Activated CD8-positive, alpha-beta memory T cell treated with anti-CD3 and anti-CD28 coated beads, Interleukin-2, amount 10 ng/mL, durations not matched to agents 7 days and 5 days (primary cell): ENCODE results near the gene UTF1. TPM values are rescaled to one million over a fixed set of nuclear protein-coding genes. Genes with fewer than 3 reads are reported as not detected.

Experiments used
- ATAC-seq: fragments of 150-1000 bp; cut with Tn5 transposase; one replicate; pipeline ENCODE4 v1.10.0; 2021; ENCODE audit warnings: moderate library complexity
- CTCF ChIA-PET: fragments of 350-600 bp; sonication (Branson Sonifier 250); formaldehyde crosslinking; loops from one replicate; lab custom pipeline; 2021; ENCODE audit warnings: antibody characterized with exemption; lab: Charles Lee
- DNase-seq: peaks from one replicate; pipeline ENCODE4 v3.0.0-alpha.2; 2020
- H3K27ac Mint-ChIP-seq: one replicate; pipeline ENCODE4 v1.8.0; 2021; ENCODE audit warnings: mild to moderate bottlenecking, mixed read lengths
- H3K27me3 Mint-ChIP-seq: one replicate; pipeline ENCODE4 v1.8.0; 2021; ENCODE audit warnings: mixed read lengths
- H3K36me3 Mint-ChIP-seq: one replicate; pipeline ENCODE4 v1.8.0; 2021; ENCODE audit warnings: mild to moderate bottlenecking, mixed read lengths
- H3K4me1 Mint-ChIP-seq: one replicate; pipeline ENCODE4 v1.8.0; 2021; ENCODE audit warnings: mixed read lengths
- H3K4me3 Mint-ChIP-seq: one replicate; pipeline ENCODE4 v1.8.0; 2021; ENCODE audit warnings: mild to moderate bottlenecking, moderate library complexity, mixed read lengths
- H3K9me3 Mint-ChIP-seq: one replicate; pipeline ENCODE4 v1.8.0; 2022; ENCODE audit warnings: low read depth, mixed read lengths
- total RNA-seq, 2 experiments: library from RNA; stranded (reverse); gene quantifications; one replicate each; pipeline ENCODE4 v1.2.3, GENCODE V29; 2021

UTF1 gene
- total RNA-seq, 2 experiments from 2014 or later = not detected

DNA sequence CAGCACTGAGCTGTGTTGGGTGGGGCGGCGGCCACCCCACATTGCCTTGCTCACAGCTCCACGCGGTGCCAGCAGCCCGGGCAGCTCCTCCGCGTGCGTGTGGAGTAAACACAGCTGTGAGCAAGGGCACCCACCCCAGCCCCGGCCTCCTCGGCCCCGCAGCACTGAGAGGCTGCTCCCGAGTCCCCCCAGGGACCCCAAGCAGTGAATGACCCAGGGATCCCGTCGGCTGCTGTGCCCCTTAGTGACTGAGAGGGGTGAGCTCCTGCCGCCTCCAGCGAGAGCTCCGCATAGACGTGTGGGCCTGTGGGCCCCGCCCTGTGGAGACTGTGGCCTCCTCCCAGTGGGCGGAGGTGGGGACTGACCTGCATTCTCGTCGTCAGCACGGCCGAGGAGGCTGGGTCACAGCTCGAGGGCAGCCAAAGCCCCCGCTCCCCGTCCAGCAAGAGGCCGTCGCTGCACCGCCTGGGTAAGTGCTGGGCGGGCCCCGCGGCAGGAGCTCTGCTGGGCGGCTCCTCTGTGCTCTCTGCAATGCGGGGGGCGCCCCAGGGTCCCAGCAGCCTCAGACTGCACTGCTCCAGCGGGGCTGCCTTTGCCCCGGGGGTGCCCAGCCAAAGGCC lies 29.9 kb upstream of the UTF1 start:
- CTCF ChIA-PET = no interaction called here
- no peaks in the 10 kb centered on the region for H3K9me3 Mint-ChIP-seq
- H3K4me1 Mint-ChIP-seq = no peaks in the 10 kb centered on the region
- DNase-seq = no peak
- H3K27ac Mint-ChIP-seq = no peak overlapping the region
- no peaks in the 10 kb centered on the region for H3K27me3 Mint-ChIP-seq
- no peaks in the 10 kb centered on the region for H3K36me3 Mint-ChIP-seq
- no peak for ATAC-seq
- H3K4me3 Mint-ChIP-seq = no peak overlapping the region

DNA sequence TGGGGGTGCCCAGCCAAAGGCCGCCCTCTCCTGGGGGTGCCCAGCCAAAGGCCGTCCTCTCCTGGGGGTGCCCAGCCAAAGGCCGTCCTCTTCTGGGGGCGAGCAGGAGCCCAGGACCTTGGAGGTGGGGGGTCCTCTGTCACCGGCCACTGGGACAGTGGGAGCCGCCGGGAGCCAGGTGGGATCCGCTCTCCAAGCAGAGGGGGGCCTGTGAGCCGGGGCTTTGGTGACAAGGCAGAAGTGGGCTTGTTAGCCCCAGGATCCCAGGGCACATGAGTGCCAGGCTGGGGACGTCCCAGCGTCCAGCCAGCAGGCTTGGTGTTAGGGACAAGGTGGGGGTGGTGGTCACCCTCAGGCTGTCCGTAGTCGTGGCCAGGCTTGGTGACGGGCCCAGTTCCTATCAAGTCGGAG lies 29.4 kb upstream of the UTF1 start:
- H3K4me3 Mint-ChIP-seq = no peak overlapping the region
- CTCF ChIA-PET = no interaction called here
- H3K36me3 Mint-ChIP-seq = no peaks in the 10 kb centered on the region
- no peaks in the 10 kb centered on the region for H3K9me3 Mint-ChIP-seq
- no peak overlapping the region for H3K27ac Mint-ChIP-seq
- H3K27me3 Mint-ChIP-seq = no peaks in the 10 kb centered on the region
- ATAC-seq (no peak), DNase-seq (no peak)
- no peaks in the 10 kb centered on the region for H3K4me1 Mint-ChIP-seq

DNA sequence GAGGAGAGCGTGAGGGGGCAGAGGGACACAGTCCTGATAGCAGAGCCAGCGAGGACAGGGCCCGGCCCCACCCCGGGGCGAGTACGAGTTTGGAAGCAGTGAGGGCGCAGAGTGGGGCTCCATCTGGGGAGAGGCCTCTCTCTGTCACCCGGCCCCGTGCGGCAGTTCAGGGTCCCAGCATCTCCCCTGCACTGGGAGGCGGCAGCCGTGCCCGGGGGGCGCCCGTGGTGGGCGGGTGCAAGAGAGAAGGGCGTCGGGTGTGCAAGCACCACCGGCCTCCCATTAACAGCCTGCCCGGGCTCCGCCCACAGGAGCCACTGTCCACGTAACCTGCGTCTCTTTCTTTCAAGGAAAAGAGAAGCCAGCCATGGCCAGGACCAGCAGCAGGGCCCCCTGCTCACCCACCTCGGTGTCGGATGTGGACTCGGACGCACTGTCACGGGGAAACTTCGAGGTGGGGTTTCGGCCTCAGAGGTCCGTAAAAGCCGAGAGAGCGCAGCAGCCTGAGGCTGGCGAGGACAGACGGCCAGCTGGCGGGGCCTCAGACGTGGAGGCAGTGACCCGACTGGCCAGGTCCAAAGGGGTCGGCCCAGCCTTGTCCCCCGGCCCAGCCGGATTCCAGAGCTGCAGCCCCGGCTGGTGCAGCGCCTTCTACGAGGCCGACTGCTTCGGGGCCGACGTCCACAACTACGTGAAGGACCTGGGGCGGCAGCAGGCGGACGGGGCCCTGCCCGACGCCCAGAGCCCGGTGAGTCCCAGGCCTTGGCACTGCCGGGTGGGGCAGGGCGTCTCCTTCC lies 28.7 kb upstream of the UTF1 start:
- ATAC-seq = no peak
- no peaks in the 10 kb centered on the region for H3K36me3 Mint-ChIP-seq

DNA sequence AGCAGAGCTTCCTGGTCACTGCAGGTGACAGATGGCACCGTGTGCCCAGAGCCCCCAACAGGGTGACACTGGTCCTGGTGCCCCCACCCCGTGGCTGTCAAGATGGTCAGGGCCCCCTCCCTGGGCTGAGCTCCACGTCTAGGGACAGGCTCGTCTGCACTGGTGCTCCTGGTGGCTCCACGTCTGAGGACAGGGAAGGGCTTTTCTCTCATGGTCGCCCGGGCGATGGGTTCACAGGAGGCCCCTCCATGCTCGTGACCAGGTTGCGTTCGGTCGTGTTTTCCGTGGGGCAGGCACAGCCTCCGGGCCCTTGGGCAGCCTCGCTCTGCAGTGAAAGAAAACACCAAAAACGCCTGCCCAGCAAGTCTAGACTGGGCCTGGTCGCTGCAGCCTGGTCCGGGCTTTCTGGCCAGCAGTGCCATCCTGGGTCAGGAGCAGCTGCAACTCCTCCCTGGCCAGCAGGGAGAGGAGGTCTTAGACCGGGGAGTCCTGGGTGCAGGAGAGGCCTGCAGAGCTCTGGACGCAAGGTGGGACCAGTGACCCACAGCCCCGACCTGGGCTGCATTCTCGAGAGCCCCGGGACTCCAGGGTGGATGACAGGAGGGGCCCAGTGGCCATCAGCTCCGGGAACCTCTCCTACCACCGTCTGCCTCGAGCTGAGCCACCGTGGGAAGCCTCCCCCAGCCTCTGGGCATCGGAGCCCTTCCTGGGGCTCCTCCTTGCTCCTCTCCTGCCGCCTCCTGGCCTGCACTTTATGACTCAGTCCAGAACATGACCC lies 27.9 kb upstream of the UTF1 start:
- no peaks in the 10 kb centered on the region for H3K9me3 Mint-ChIP-seq
- H3K36me3 Mint-ChIP-seq = no peaks in the 10 kb centered on the region
- no peak overlapping the region for H3K4me3 Mint-ChIP-seq
- no peaks in the 10 kb centered on the region for H3K27me3 Mint-ChIP-seq
- DNase-seq (no peak), ATAC-seq (no peak)
- CTCF ChIA-PET = no interaction called here
- H3K4me1 Mint-ChIP-seq = no peaks in the 10 kb centered on the region
- H3K27ac Mint-ChIP-seq = no peak overlapping the region

More for the DNA sequence above, 28.7 kb upstream of the UTF1 start:
- H3K4me1 Mint-ChIP-seq = no peaks in the 10 kb centered on the region
- DNase-seq = no peak
- no peak overlapping the region for H3K27ac Mint-ChIP-seq
- no peak overlapping the region for H3K4me3 Mint-ChIP-seq
- no peaks in the 10 kb centered on the region for H3K27me3 Mint-ChIP-seq
- no peaks in the 10 kb centered on the region for H3K9me3 Mint-ChIP-seq
- CTCF ChIA-PET = no interaction called here

DNA sequence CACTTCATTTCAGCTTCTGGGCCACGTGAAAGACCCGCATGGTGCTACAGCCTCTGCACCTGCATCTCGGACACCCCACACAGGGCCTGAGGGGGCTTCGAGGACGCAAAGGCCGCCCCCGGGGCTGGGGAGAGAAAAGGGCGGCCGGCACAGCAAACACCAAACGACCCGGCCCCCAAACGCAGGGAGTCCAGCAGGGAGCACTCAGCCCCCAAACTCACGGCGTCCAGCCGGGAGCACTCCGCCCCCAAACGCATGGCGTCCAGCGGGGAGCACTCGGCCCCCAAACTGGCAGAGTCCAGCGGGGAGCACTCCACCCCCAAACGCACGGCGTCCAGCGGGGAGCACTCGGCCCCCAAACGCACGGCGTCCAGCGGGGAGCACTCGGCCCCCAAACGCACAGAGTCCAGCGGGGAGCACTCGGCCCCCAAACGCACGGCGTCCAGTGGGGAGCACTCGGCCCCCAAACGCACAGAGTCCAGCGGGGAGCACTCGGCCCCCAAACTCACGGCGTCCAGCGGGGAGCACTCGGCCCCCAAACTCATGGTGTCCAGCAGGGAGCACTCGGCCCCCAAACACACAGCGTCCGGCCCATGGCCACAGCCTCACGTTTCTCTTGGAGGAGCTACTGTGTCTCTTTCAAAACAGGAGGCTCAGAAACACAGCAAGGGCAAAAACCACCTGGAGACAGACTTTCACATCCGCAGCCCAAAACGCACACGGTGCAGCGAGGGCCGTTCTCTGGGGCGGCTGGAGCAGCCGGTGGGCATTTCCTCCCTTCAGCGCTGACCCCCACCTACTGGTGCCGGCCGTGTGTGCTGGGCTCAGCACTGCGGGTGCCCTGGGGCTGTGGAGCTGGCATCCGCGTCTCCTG lies 27.0 kb upstream of the UTF1 start:
- CTCF ChIA-PET = no interaction called here
- no peaks in the 10 kb centered on the region for H3K36me3 Mint-ChIP-seq
- H3K4me1 Mint-ChIP-seq = no peaks in the 10 kb centered on the region
- H3K27me3 Mint-ChIP-seq = no peaks in the 10 kb centered on the region
- no peak overlapping the region for H3K27ac Mint-ChIP-seq
- no peak overlapping the region for H3K4me3 Mint-ChIP-seq
- no peak for ATAC-seq
- DNase-seq = no peak
- H3K9me3 Mint-ChIP-seq = no peaks in the 10 kb centered on the region

DNA sequence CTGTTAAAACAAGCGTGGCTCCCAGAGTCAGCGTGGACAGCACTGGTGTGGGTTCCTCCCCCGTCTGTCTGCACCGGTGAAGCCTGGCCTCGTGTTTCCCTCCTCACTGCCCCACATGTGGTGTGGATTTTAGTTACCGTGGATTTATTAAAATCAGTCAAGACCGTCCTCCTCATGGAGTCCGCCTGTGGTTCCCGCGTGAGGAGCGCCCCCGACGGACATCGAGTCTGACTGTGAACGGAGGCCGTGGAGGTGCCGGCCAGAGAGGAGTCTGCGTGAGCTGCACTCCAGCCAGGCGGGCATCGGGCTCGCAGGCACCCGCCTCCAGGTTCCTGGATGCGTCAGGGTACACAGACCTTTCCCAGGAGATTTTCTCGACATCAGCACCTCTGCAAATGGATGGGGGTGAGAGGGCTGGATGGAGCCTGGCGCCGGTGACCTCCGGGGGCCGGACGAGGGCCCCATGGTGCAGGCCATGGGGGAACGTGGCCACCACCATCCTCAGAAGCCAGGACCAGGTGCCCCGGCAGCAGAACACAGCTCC lies 26.3 kb upstream of the UTF1 start:
- no peaks in the 10 kb centered on the region for H3K27me3 Mint-ChIP-seq
- ATAC-seq (no peak), DNase-seq (no peak)
- H3K9me3 Mint-ChIP-seq = no peaks in the 10 kb centered on the region
- CTCF ChIA-PET = no interaction called here
- H3K4me3 Mint-ChIP-seq = no peak overlapping the region
- no peak overlapping the region for H3K27ac Mint-ChIP-seq
- H3K4me1 Mint-ChIP-seq = no peaks in the 10 kb centered on the region
- H3K36me3 Mint-ChIP-seq = no peaks in the 10 kb centered on the region

DNA sequence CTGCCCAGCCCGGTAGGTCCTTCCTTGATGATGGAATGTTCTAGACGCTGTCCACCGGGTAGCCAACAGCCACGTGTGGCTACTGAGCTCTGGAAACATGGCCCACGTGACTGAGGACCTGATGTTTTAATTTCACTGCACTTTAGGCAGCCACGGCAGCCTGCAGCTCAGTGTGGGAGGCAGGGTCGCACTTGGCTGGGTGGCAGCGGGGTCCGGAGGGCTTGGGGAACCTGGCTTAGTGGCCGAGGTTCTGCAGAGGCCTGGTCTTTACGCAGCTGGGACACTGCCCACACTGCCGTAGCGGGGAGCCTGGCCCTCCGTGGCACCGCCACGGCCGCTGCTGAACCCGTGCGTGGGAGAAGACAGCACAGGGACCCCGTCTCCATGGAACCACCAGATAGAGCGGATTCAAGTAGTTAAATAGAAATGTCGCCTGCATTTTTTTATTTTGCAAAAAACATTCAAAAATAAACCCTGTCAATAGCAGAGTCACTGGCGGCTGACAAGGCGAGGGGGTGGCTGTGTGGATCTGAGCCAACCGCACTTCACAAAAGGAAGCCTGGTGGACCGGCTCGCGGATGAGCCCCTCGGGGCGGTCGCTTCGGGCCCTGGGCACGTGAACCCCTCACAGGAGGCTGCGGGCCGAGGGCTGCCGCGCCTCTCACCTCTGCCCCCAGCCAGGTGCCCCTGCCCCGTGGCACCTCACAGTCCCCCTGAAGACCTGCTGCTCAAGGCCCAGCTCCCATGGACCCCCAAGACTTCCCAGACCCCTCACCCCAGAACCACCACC lies 25.6 kb upstream of the UTF1 start:
- H3K36me3 Mint-ChIP-seq = no peaks in the 10 kb centered on the region
- H3K27me3 Mint-ChIP-seq = no peaks in the 10 kb centered on the region
- H3K27ac Mint-ChIP-seq = no peak overlapping the region
- CTCF ChIA-PET = no interaction called here
- no peaks in the 10 kb centered on the region for H3K9me3 Mint-ChIP-seq
- ATAC-seq (no peak), DNase-seq (no peak)
- no peak overlapping the region for H3K4me3 Mint-ChIP-seq
- no peaks in the 10 kb centered on the region for H3K4me1 Mint-ChIP-seq

DNA sequence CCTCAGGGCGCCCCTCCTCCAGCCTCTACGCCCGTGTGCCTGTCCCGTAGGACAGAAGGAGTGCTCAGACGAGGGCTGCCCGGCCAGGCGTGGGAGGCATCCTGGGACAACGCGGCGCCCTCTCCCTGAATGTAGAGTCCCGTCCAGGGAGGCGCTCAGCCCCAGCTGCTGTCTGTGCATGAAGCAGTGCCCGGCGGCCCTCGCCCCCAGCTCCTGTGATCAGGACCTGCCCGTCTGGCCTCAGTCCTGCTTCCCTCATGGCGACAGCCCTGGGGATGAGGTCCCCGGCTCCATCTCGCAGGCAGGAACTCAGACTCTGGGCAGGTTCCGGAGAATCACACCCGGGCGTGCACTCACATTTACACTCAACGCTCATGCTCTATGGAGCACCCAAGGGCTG lies 24.9 kb upstream of the UTF1 start:
- no peak for DNase-seq
- Mint-ChIP-seq H3K27me3 (no peaks in the 10 kb centered on the region), H3K4me1 (no peaks in the 10 kb centered on the region), H3K27ac (no peak overlapping the region), H3K9me3 (no peaks in the 10 kb centered on the region), H3K4me3 (no peak overlapping the region), H3K36me3 (no peaks in the 10 kb centered on the region)
- CTCF ChIA-PET = no interaction called here
- no peak for ATAC-seq

DNA sequence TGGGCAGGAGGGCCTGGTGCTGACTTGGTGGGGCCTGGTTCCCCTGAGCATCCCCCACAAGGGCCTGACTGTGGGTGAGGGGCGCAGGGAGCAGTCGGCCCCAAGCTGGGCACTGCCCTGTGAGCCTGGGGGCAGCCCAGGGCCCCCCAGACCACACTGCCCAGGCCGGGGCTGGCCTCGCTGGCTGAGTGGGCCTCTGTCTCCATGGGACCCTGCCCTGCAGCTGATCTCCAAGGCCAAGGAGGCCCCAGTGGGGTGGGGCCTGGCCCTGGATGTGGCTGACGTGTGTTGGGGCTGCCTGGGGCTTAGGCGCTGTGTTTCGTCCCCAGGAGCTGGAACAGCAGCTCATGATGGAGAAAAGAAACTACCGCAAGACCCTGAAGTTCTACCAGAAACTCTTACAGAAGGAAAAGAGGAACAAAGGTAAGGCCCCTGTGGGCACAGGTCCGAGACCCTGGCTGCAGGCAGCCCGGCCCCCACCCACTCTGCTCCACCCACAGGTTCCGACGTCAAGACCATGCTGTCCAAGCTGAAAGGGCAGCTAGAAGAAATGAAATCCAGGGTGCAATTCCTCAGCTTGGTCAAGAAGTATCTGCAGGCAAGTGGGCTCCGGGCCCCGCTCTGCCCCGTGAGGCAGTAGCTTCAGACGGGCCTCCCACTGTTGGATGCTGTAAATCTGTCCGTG lies 23.5 kb upstream of the UTF1 start:
- no peaks in the 10 kb centered on the region for H3K9me3 Mint-ChIP-seq
- no peaks in the 10 kb centered on the region for H3K27me3 Mint-ChIP-seq
- DNase-seq (no peak), ATAC-seq (no peak)
- CTCF ChIA-PET = no interaction called here
- H3K4me1 Mint-ChIP-seq = peaks cover 6% of the 10 kb centered on the region
- no peaks in the 10 kb centered on the region for H3K36me3 Mint-ChIP-seq
- no peak overlapping the region for H3K4me3 Mint-ChIP-seq
- no peak overlapping the region for H3K27ac Mint-ChIP-seq

DNA sequence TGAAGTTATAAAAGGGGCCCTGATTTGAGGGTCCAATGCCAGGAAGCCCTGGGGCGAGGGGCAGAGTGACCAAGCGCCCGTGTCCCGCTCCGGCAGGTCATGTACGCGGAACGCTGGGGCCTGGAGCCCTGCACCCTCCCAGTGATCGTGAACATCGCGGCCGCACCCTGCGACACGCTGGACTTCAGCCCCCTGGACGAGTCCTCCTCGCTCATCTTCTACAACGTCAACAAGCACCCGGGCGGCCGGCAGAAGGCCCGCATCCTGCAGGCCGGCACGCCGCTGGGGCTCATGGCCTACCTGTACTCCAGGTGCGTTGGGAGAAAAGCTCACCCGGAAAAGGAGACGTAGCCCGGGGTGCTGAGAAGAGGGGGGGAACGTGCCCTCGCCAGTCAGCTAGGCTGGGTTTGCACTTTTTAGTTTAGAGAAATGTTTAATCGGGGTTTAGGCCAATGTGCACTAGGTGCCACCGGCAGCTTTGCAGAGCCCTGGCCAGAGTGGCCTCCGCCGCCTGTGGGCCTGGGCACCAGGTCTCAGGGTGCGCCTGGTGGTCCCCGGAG lies 22.9 kb upstream of the UTF1 start:
- no peaks in the 10 kb centered on the region for H3K36me3 Mint-ChIP-seq
- ATAC-seq (no peak), DNase-seq (no peak)
- no peaks in the 10 kb centered on the region for H3K27me3 Mint-ChIP-seq
- CTCF ChIA-PET = no interaction called here
- H3K9me3 Mint-ChIP-seq = no peaks in the 10 kb centered on the region
- no peak overlapping the region for H3K4me3 Mint-ChIP-seq
- H3K4me1 Mint-ChIP-seq = peaks cover 6% of the 10 kb centered on the region
- H3K27ac Mint-ChIP-seq = no peak overlapping the region

DNA sequence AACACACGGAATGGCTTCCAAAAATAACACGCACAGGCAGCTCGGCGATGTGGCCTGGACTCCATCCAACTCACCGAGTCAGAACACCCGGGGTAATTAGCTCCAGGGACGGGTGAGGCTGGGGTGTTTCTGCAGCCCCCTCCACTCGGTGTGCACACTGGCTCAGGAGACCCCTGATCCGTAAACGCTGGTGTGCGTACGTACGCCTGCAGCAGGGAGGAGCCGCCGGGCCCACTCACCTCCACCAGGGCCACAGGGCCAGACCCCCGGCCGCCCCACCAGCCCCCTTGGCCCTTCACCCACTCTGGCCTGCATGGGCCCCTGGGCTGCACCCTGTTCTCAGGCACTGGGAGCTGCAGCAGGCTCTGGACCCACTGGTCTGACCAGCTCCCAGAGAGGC lies 22.4 kb upstream of the UTF1 start:
- no peak overlapping the region for H3K4me3 Mint-ChIP-seq

DNA sequence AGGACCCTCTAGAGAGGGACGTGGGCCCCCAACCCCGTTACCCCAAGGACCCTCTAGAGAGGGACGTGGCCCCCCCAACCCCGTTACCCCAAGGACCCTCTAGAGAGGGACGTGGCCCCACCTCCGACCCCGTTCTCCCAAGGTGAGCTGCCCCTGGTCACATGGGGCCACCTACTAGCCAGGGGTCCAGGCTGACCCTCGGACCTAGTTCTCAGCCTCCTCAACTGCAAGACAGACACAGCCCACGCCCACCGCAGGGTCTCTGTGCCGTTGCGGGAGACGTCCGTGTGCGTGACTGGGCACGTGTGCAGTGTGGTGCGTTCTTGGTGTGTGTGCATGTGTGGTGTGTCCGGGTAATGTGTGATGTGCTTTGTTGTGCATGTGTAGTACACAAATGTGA lies 21.6 kb upstream of the UTF1 start:
- ATAC-seq (no peak), DNase-seq (no peak)
- peaks cover 6% of the 10 kb centered on the region for H3K4me1 Mint-ChIP-seq
- H3K4me3 Mint-ChIP-seq = no peak overlapping the region
- CTCF ChIA-PET = no interaction called here
- H3K27ac Mint-ChIP-seq = no peak overlapping the region
- H3K36me3 Mint-ChIP-seq = no peaks in the 10 kb centered on the region
- no peaks in the 10 kb centered on the region for H3K27me3 Mint-ChIP-seq
- no peaks in the 10 kb centered on the region for H3K9me3 Mint-ChIP-seq

More for the DNA sequence above, 22.4 kb upstream of the UTF1 start:
- DNase-seq (no peak), ATAC-seq (no peak)
- CTCF ChIA-PET = no interaction called here
- no peaks in the 10 kb centered on the region for H3K9me3 Mint-ChIP-seq
- no peaks in the 10 kb centered on the region for H3K27me3 Mint-ChIP-seq
- H3K4me1 Mint-ChIP-seq = peaks cover 6% of the 10 kb centered on the region
- no peak overlapping the region for H3K27ac Mint-ChIP-seq
- H3K36me3 Mint-ChIP-seq = no peaks in the 10 kb centered on the region
